Fibroblast of lung (primary cell): ENCODE data around the gene TXNIP.

Source experiments
- CTCF ChIP-seq, 2 donors: IDR thresholded peaks in 1 of 2; conservative IDR thresholded peaks in 1 of 2; 1 replicate in 1 of 2; 2 replicates in 1 of 2; pipeline ENCODE4 v1.5.1; 2011 to 2012; ENCODE audit warnings: low read length in 2 of 2, control low read depth in 1 of 2, inconsistent platforms in 1 of 2, low read depth in 1 of 2, mild to moderate bottlenecking in 1 of 2
- EZH2 ChIP-seq: IDR thresholded peaks from 2 replicates; pipeline ENCODE4 v1.5.1; 2012; ENCODE audit warnings: low read length, control low read depth, mild to moderate bottlenecking; ENCODE audit errors: missing control alignments

DNA sequence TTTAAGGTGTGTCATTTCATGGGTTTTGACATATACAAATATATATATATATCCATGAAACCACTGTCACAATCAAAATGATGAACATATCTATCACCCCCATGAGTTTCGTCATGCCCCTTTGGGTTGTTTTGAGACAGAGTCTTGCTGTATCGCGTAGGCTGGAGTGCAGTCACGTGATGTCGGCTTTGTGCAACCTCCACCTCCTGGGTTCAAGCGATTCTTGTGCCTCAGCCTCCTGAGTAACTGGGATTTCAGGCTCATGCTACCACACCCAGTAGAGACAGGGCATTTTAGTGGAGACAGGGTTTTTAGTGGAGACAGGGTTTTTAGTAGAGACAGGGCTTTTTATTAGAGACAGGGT is 17.2 kb upstream of the TXNIP start:
- no peak for TF ChIP-seq CTCF (conservative IDR thresholded peaks at IDR 0.05 in 1 of 2, IDR thresholded peaks at IDR 0.05 in 1 of 2; ENCODE audit: low read depth in 1 of 2, low read length in 2 of 2)
- no peak for TF ChIP-seq EZH2
